MM.1S (cell line): ENCODE data around the gene TACO1.

Experiments
- DNase-seq: peaks from one replicate; pipeline ENCODE4 v3.0.0-alpha.2; 2015
- H2AFZ ChIP-seq: fragments of 300-600 bp; sonication (generic); 2 replicates; pipeline ENCODE4 v1.6.0; 2016; ENCODE audit warnings: antibody characterized with exemption, low read length
- H3F3A ChIP-seq: fragments of 300-600 bp; sonication (generic); 2 replicates; pipeline ENCODE4 v1.6.1; 2016; ENCODE audit warnings: mild to moderate bottlenecking, antibody characterized with exemption, low read length, moderate library complexity, mixed read lengths; ENCODE audit not compliant: insufficient read depth
- H3K27ac ChIP-seq: fragments of 300-600 bp; sonication (generic); 2 replicates; pipeline ENCODE4 v1.5.1; 2016; ENCODE audit warnings: mild to moderate bottlenecking, low read length
- H3K27me3 ChIP-seq: fragments of 300-600 bp; sonication (generic); replicated peaks from 2 replicates; pipeline ENCODE4 v1.6.0; 2016; ENCODE audit warnings: low read length; ENCODE audit not compliant: insufficient read depth
- H3K36me3 ChIP-seq: fragments of 300-600 bp; sonication (generic); replicated peaks from 2 replicates; pipeline ENCODE4 v1.6.1; 2016; ENCODE audit warnings: mild to moderate bottlenecking, low read length, mixed read lengths; ENCODE audit not compliant: insufficient read depth
- H3K4me1 ChIP-seq: fragments of 300-600 bp; sonication (generic); 2 replicates; pipeline ENCODE4 v1.6.1; 2016; ENCODE audit warnings: low read length, mixed read lengths
- H3K4me2 ChIP-seq: fragments of 300-600 bp; sonication (generic); 2 replicates; pipeline ENCODE4 v1.6.0; 2016; ENCODE audit warnings: low read depth, low read length
- H3K4me3 ChIP-seq: fragments of 300-600 bp; sonication (generic); 2 replicates; pipeline ENCODE4 v1.5.1; 2016; ENCODE audit warnings: low read length, mixed read lengths
- H3K79me2 ChIP-seq: fragments of 300-600 bp; sonication (generic); 2 replicates; pipeline ENCODE4 v1.6.1; 2016; ENCODE audit warnings: mixed run types, low read length, mixed read lengths
- H3K9ac ChIP-seq: fragments of 300-600 bp; sonication (generic); 2 replicates; pipeline ENCODE4 v1.6.1; 2016; ENCODE audit warnings: low read length, mixed read lengths
- H3K9me2 ChIP-seq: fragments of 300-600 bp; sonication (generic); replicated peaks from 2 replicates; pipeline ENCODE4 v1.6.1; 2016; ENCODE audit warnings: mild to moderate bottlenecking, low read length, mixed read lengths; ENCODE audit not compliant: insufficient read depth
- H3K9me3 ChIP-seq: fragments of 300-600 bp; sonication (generic); replicated peaks from 2 replicates; pipeline ENCODE4 v1.6.1; 2016; ENCODE audit warnings: mild to moderate bottlenecking, low read length, mixed read lengths; ENCODE audit not compliant: insufficient read depth
- H4K20me1 ChIP-seq: fragments of 300-600 bp; sonication (generic); 2 replicates; pipeline ENCODE4 v1.6.1; 2016; ENCODE audit warnings: mild to moderate bottlenecking, low read length, moderate library complexity, mixed read lengths; ENCODE audit not compliant: insufficient read depth
- CTCF ChIP-seq: fragments of 300-600 bp; sonication (generic); IDR thresholded peaks from 2 replicates; pipeline ENCODE4 v1.5.1; 2016; ENCODE audit warnings: antibody characterized with exemption, low read length, mixed read lengths
- EZH2 ChIP-seq: fragments of 300-600 bp; sonication (generic); optimal IDR thresholded peaks from 2 replicates; pipeline ENCODE3; 2017; ENCODE audit warnings: low read depth, mild to moderate bottlenecking, antibody characterized with exemption, low read length, mixed read lengths
- EZH2phosphoT487 ChIP-seq: fragments of 300-600 bp; sonication (generic); IDR thresholded peaks from 2 replicates; pipeline ENCODE4 v1.6.1; 2018; ENCODE audit warnings: antibody characterized with exemption, low read length

The TACO1 gene

GRCh38 chr17:63587770-63588169 lies 12.9 kb upstream of the TACO1 start:
- H3K4me1 ChIP-seq: 0 out of 2 replicates have a peak, but pooled peaks cover 3% of the 10 kb centered on the region
- no peak overlapping the region for H3K9ac ChIP-seq
- TF ChIP-seq EZH2 (no peak), CTCF (no peak), EZH2phosphoT487 (no peak)
- no peak overlapping the region for H3K4me3 ChIP-seq
- H3K36me3 ChIP-seq: peaks cover 3% of the 10 kb centered on the region; the same call in 1 of the 2 replicates
- no peaks in the 10 kb centered on the region for H3K27me3 ChIP-seq
- no peak overlapping the region for H3K4me2 ChIP-seq
- peaks cover 2% of the 10 kb centered on the region; the same call in 1 of the 2 replicates for H3K79me2 ChIP-seq
- no peak for DNase-seq
- no peaks in the 10 kb centered on the region for H3K9me3 ChIP-seq
- H2AFZ ChIP-seq: no peak overlapping the region
- no peaks in the 10 kb centered on the region for H4K20me1 ChIP-seq
- no peaks in the 10 kb centered on the region for H3K9me2 ChIP-seq
- no peaks in the 10 kb centered on the region for H3F3A ChIP-seq
- no peak overlapping the region for H3K27ac ChIP-seq

GRCh38 chr17:63588797-63589196 lies 11.9 kb upstream of the TACO1 start:
- no peak overlapping the region for H3K9ac ChIP-seq
- H3K9me2 ChIP-seq: no peaks in the 10 kb centered on the region
- H3K79me2 ChIP-seq: peaks cover 2% of the 10 kb centered on the region; the same call in 1 of the 2 replicates
- H3F3A ChIP-seq: no peaks in the 10 kb centered on the region
- H3K27ac ChIP-seq: no peak overlapping the region
- H3K4me1 ChIP-seq: 0 out of 2 replicates have a peak, but pooled peaks cover 3% of the 10 kb centered on the region
- no peak overlapping the region for H3K4me3 ChIP-seq
- no peak overlapping the region for H2AFZ ChIP-seq
- H4K20me1 ChIP-seq: no peaks in the 10 kb centered on the region
- no peak overlapping the region for H3K4me2 ChIP-seq
- no peak for TF ChIP-seq CTCF
- no peak for TF ChIP-seq EZH2phosphoT487
- no peak for TF ChIP-seq EZH2
- peaks cover 3% of the 10 kb centered on the region; the same call in 1 of the 2 replicates for H3K36me3 ChIP-seq
- no peaks in the 10 kb centered on the region for H3K27me3 ChIP-seq
- no peak for DNase-seq
- no peaks in the 10 kb centered on the region for H3K9me3 ChIP-seq

GRCh38 chr17:63589646-63590045 lies 11.0 kb upstream of the TACO1 start:
- Histone ChIP-seq H3K79me2 (peaks cover 2% of the 10 kb centered on the region; the same call in 1 of the 2 replicates), H3K27ac (no peak overlapping the region), H3K4me2 (no peak overlapping the region), H3K9me3 (no peaks in the 10 kb centered on the region), H3K9me2 (no peaks in the 10 kb centered on the region), H3F3A (no peaks in the 10 kb centered on the region), H2AFZ (no peak overlapping the region), H3K4me1 (0 out of 2 replicates have a peak, but pooled peaks cover 3% of the 10 kb centered on the region), H3K4me3 (no peak overlapping the region), H3K27me3 (no peaks in the 10 kb centered on the region), H3K36me3 (peaks cover 3% of the 10 kb centered on the region; the same call in 1 of the 2 replicates), H3K9ac (no peak overlapping the region), H4K20me1 (no peaks in the 10 kb centered on the region)
- TF ChIP-seq EZH2phosphoT487 (no peak), CTCF (no peak), EZH2 (no peak)
- no peak for DNase-seq
